ENCODE measurements around the gene EHMT1. TPM values are rescaled to one million over a fixed set of nuclear protein-coding genes. Genes with fewer than 3 reads are reported as not detected.
"Not testable (repeated sequence)": the region's sequence is repeated elsewhere in the genome, so short reads cannot be mapped to it uniquely, and the experiment has no call there.

Gene EHMT1
- total and polyA plus RNA-seq, 2 experiments from 2014 or later, result 162 to 177 TPM

GRCh38 chr9:137884547-137884946 lies 265.7 kb downstream of the EHMT1 start:
- not testable (repeated sequence) for H4K20me1 ChIP-seq (replicated peaks; ENCODE audit: insufficient read depth); H3K9me3 Mint-ChIP-seq; H3K36me3 ChIP-seq (ENCODE audit: insufficient read depth); H3K4me3 Mint-ChIP-seq; H3K4me1 Mint-ChIP-seq; H2AFZ ChIP-seq; H3K27me3 Mint-ChIP-seq (ENCODE audit: insufficient read depth, low read depth, poor library complexity); H3K79me2 ChIP-seq (replicated peaks; ENCODE audit: insufficient read depth); H3K9me2 ChIP-seq (ENCODE audit: insufficient read depth); H3K4me1 ChIP-seq (ENCODE audit: insufficient read depth); H3K4me3 ChIP-seq; H3K27ac ChIP-seq (ENCODE audit: low read depth); H3K27me3 ChIP-seq (ENCODE audit: insufficient read depth); H3K4me2 ChIP-seq; H3K27ac Mint-ChIP-seq; H3F3A ChIP-seq (replicated peaks; ENCODE audit: low read depth); H3K36me3 Mint-ChIP-seq (ENCODE audit: low read depth)
- DNase-seq (ENCODE audit: low spot score) (peak; percentile 38), ATAC-seq (peak; percentile 84)
- peak; percentile 72 for TF ChIP-seq REST (IDR thresholded peaks at IDR 0.05; ENCODE audit: unreplicated experiment)

GRCh38 chr9:137885121-137885520 lies 266.3 kb downstream of the EHMT1 start:
- not testable (repeated sequence) for ATAC-seq; H3K4me1 ChIP-seq (ENCODE audit: insufficient read depth); H3K9me3 Mint-ChIP-seq; H3K27ac Mint-ChIP-seq; H3F3A ChIP-seq (replicated peaks; ENCODE audit: low read depth); H3K27ac ChIP-seq (ENCODE audit: low read depth); H3K79me2 ChIP-seq (replicated peaks; ENCODE audit: insufficient read depth); H3K4me3 ChIP-seq; DNase-seq (ENCODE audit: low spot score); H3K27me3 ChIP-seq (ENCODE audit: insufficient read depth); H3K9me2 ChIP-seq (ENCODE audit: insufficient read depth); H3K36me3 Mint-ChIP-seq (ENCODE audit: low read depth); H3K4me3 Mint-ChIP-seq; H3K27me3 Mint-ChIP-seq (ENCODE audit: insufficient read depth, low read depth, poor library complexity); H4K20me1 ChIP-seq (replicated peaks; ENCODE audit: insufficient read depth); H2AFZ ChIP-seq; H3K36me3 ChIP-seq (ENCODE audit: insufficient read depth); H3K4me2 ChIP-seq; H3K4me1 Mint-ChIP-seq

MicroRNAs encoded within 50 kb of the gene (microRNA counts, 767-probe panel; counts per million panel counts)
- not detected for microRNA hsa-miR-602

Small RNA genes within 50 kb of the gene (microRNA-seq; reads per million reads assigned to microRNA genes)
- not detected for gene MIR602

Small RNA genes within 50 kb of the gene (small RNA-seq; reads per million reads assigned to genes)
- not detected for gene MIR602 (ENCODE audit: low replicate concordance)
- not detected for gene RF00017 (ENCODE audit: low replicate concordance)

Other genes with a start within 250 kb of the EHMT1 start
- gene EXD3, start 195.8 kb upstream of the EHMT1 start, total RNA-seq (2014; rRNA removed; shearing (Covaris generic)), result 3.6 and 4.4 TPM in 2 replicates
- gene EXD3, start 195.8 kb upstream of the EHMT1 start, polyA plus RNA-seq (2016; fragmentation: Nextera tagmentation; extraction: Ambion mirVana), result 9.7 and 9.9 TPM in 2 replicates
- gene NOXA1, start 195.6 kb upstream of the EHMT1 start, total RNA-seq (2014; rRNA removed; shearing (Covaris generic)), result 0.59 and 0.62 TPM in 2 replicates
- gene NOXA1, start 195.6 kb upstream of the EHMT1 start, polyA plus RNA-seq (2016; fragmentation: Nextera tagmentation; extraction: Ambion mirVana), result 0.68 and 1.4 TPM in 2 replicates
- 0.42 and 1.6 TPM in 2 replicates for gene ENTPD8, start 177.6 kb upstream of the EHMT1 start, total RNA-seq (2014; rRNA removed; shearing (Covaris generic))
- gene ENTPD8, start 177.6 kb upstream of the EHMT1 start, polyA plus RNA-seq (2016; fragmentation: Nextera tagmentation; extraction: Ambion mirVana), result 0.89 and 1.1 TPM in 2 replicates
- 87.0 and 103 TPM in 2 replicates for gene NSMF, start 159.7 kb upstream of the EHMT1 start, total RNA-seq (2014; rRNA removed; shearing (Covaris generic))
- 20.3 and 22.3 TPM in 2 replicates for gene NSMF, start 159.7 kb upstream of the EHMT1 start, polyA plus RNA-seq (2016; fragmentation: Nextera tagmentation; extraction: Ambion mirVana)
- gene PNPLA7, start 68.6 kb upstream of the EHMT1 start, total RNA-seq (2014; rRNA removed; shearing (Covaris generic)), result 0.39 and 0.80 TPM in 2 replicates
- gene PNPLA7, start 68.6 kb upstream of the EHMT1 start, polyA plus RNA-seq (2016; fragmentation: Nextera tagmentation; extraction: Ambion mirVana), result 0.28 and 0.45 TPM in 2 replicates
- 32.6 and 32.8 TPM in 2 replicates for gene MRPL41, start 67.1 kb upstream of the EHMT1 start, total RNA-seq (2014; rRNA removed; shearing (Covaris generic))
- gene MRPL41, start 67.1 kb upstream of the EHMT1 start, polyA plus RNA-seq (2016; fragmentation: Nextera tagmentation; extraction: Ambion mirVana), result 146 and 165 TPM in 2 replicates
- gene DPH7, start 40.1 kb upstream of the EHMT1 start, total RNA-seq (2014; rRNA removed; shearing (Covaris generic)), result 53.7 and 68.8 TPM in 2 replicates
- 44.5 and 48.8 TPM in 2 replicates for gene DPH7, start 40.1 kb upstream of the EHMT1 start, polyA plus RNA-seq (2016; fragmentation: Nextera tagmentation; extraction: Ambion mirVana)
- 50.3 and 58.5 TPM in 2 replicates for gene ZMYND19, start 28.5 kb upstream of the EHMT1 start, total RNA-seq (2014; rRNA removed; shearing (Covaris generic))
- gene ZMYND19, start 28.5 kb upstream of the EHMT1 start, polyA plus RNA-seq (2016; fragmentation: Nextera tagmentation; extraction: Ambion mirVana), result 25.8 and 41.7 TPM in 2 replicates
- gene ARRDC1, start 13.3 kb upstream of the EHMT1 start, total RNA-seq (2014; rRNA removed; shearing (Covaris generic)), result 33.9 and 63.8 TPM in 2 replicates
- 33.5 and 36.6 TPM in 2 replicates for gene ARRDC1, start 13.3 kb upstream of the EHMT1 start, polyA plus RNA-seq (2016; fragmentation: Nextera tagmentation; extraction: Ambion mirVana)